A549 treated with AZD9567 at 1 μM for 4 hours (cell line): ENCODE results near the gene SLC12A3. TPM values are rescaled to one million over a fixed set of nuclear protein-coding genes. Genes with fewer than 3 reads are reported as not detected.

ENCODE experiments used
- total RNA-seq: library from RNA; stranded (reverse); fragments of 200-300 nt; extraction: Qiagen RNA extraction; gene quantifications from 5 replicates; pipeline ENCODE4 v1.2.3, GENCODE V29; 2022; ENCODE audit not compliant: insufficient read depth

SLC12A3 gene
- total RNA-seq: 0.03 TPM in 1 of 5 replicates, not detected in the others

GRCh38 chr16:56864960-56865359 is at the start of gene SLC12A3:
TSS of gene SLC12A3 (plus strand) at chr16:56865207. CDS start at chr16:56865236, 29 bp downstream.

DNA sequence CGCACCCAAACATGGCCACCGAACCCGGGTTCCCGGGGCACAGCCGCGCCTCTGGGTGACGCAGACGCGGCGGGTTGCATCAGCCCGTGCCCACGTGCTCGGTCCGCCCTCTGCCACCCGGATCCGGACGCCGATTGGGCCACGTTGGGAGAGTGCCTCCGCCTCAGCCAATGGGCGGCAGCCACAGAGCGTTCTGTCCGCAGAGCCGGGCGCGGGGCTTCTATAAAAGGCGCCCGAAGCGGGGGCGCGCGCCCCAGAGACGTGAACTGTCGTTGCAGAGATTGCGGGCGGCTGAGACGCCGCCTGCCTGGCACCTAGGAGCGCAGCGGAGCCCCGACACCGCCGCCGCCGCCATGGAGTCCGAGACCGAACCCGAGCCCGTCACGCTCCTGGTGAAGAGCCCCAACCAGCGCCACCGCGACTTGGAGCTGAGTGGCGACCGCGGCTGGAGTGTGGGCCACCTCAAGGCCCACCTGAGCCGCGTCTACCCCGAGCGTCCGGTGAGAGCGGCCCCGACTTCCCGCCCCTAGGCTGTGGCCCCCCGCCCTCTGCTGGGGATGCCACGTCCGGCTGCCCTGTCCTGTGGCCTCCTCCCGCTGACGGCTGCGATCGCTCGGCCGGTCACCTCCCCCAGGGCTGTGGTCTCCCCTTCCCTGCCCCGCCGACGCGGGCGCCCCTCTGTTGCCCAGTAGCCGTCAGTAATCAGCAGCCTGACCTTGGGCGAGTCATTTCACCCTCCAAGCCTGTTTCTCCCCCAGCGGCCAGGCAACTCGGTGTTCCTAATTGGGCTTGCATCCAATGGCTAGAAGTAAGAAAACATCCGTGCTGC is 67.1 kb downstream of the SLC12A3 start, which contains the start of gene HERPUD1:
HERPUD1 (plus strand) TSS at position 251 of the 829 bp plus-strand sequence; CDS start at position 354, 103 bp downstream.

GRCh38 chr16:56961851-56962281 is 96.9 kb downstream of the SLC12A3 start, which contains the start of gene CETP:
TSS of gene CETP (plus strand) at chr16:56961950. CDS start at chr16:56961980, 30 bp downstream.

Other genes starting within 250 kb of the SLC12A3 start
- gene MT1E, start 239.4 kb upstream of the SLC12A3 start, total RNA-seq: not detected in 5 replicates
- gene MT1M, start 232.5 kb upstream of the SLC12A3 start, total RNA-seq: not detected in 5 replicates
- gene MT1A, start 226.5 kb upstream of the SLC12A3 start, total RNA-seq: 21.9 to 36.1 TPM (median 25.8 TPM) in 5 replicates
- 0.31 to 0.54 TPM in 2 of 5 replicates, not detected in the others for gene MT1B, start 213.3 kb upstream of the SLC12A3 start, total RNA-seq
- 14.6 to 24.5 TPM (median 17.7 TPM) in 5 replicates for gene MT1F, start 207.2 kb upstream of the SLC12A3 start, total RNA-seq
- gene MT1G, start 197.1 kb upstream of the SLC12A3 start, total RNA-seq: 0.29 TPM in 1 of 5 replicates, not detected in the others
- not detected in 5 replicates for gene MT1H, start 195.4 kb upstream of the SLC12A3 start, total RNA-seq
- gene MT1X, start 182.7 kb upstream of the SLC12A3 start, total RNA-seq: 518 to 876 TPM (median 692 TPM) in 5 replicates
- gene NUP93, start 135.1 kb upstream of the SLC12A3 start, total RNA-seq: 95.5 to 109 TPM (median 100 TPM) in 5 replicates
- 94.5 to 123 TPM (median 97.4 TPM) in 5 replicates for gene HERPUD1, start 66.9 kb downstream of the SLC12A3 start, total RNA-seq
- not detected in 5 replicates for gene CETP, start 96.7 kb downstream of the SLC12A3 start, total RNA-seq
- 3.0 to 4.2 TPM (median 3.6 TPM) in 5 replicates for gene NLRC5, start 124.3 kb downstream of the SLC12A3 start, total RNA-seq
- gene CPNE2, start 227.4 kb downstream of the SLC12A3 start, total RNA-seq: 41.8 to 46.9 TPM (median 43.6 TPM) in 5 replicates